Measurements from ENCODE around the gene EDRF1.

Gene EDRF1

DNA sequence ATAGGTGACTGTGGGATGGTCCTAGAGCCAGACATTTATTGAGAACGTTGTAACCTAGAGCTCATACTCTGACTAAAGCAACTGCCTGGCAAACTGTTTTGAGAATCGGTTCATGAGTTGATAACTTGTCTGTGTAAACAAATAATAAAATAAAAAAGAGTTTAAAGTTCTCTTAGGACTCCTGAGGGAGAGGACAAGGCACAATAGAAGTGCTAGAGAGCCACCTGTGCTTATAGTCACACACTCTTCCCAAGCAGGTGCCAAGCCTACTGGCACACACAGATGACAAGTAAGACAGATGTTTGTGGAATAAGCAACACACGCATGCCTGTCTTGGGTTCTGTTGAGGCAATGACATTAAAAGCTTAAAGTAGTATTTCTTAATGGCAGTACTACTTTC, 7.9 kb downstream of the EDRF1 start:
- no peak overlapping the region for H3K27ac ChIP-seq
- TF ChIP-seq ZFX (IDR thresholded peaks at IDR 0.05) (no peak), CTCF (conservative IDR thresholded peaks at IDR 0.05) (no peak)

GRCh38 chr10:125734148-125734547, 14.6 kb downstream of the EDRF1 start:
- no peak overlapping the region for H3K27ac ChIP-seq
- TF ChIP-seq CTCF (conservative IDR thresholded peaks at IDR 0.05) (no peak), ZFX (IDR thresholded peaks at IDR 0.05) (no peak)

DNA sequence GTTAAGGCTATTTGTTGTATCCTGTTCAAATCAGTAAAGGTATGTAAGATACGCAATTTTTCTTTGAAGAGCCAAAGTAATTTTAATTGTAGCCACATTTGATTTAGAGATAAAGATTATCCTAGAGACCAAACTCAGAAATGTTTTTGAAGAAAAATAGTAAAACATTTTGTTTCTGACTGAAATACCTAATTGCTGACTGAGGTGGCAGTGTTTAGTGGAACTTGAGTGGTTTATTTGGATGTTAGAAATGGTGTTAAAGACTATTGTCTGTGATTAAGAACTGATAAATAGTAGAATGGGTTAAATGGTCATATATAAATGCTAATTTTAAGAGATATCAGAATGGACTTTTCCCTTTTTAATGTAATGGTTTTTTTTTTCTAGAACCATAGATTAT, 15.3 kb downstream of the EDRF1 start:
- TF ChIP-seq CTCF (conservative IDR thresholded peaks at IDR 0.05) (peak; percentile 29), ZFX (IDR thresholded peaks at IDR 0.05) (no peak)
- H3K27ac ChIP-seq = no peak overlapping the region

- no peak overlapping the region for H3K27ac ChIP-seq
These were observed 18.7 kb downstream of the EDRF1 start for GRCh38 chr10:125738206-125738605.

DNA sequence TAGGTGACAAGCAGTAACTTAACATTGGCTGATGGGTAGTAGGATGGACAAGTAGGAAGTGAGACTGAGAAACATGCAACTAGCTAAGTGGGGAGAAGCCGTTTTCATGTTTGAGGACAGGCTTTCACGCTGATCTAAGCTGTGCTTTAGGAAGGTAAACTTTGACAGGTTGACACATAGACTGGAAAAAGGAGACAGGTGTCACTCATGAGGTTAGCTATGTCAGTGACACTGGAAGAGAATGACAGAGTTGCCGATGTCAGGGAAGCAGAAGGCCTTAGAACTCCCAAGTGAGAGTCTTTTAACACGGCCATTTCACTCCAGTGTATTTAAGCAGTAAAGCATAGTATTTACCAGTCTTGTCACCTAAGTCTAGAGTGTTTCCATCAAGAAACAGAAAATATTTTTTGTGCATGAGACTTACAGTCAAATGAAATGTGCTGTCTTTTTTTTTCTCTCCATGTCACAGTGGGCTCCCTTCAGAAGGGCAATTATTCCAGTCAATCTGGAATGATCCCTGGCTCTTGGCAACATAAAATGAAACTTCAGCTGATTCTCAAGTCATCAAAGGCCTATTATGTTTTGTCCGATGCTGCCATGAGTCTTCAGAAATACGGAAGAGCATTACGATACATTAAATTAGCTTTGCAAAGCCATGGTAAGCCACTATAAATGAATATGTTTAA, 20.6 kb downstream of the EDRF1 start:
- no peak for TF ChIP-seq ZFX (IDR thresholded peaks at IDR 0.05)
- no peak overlapping the region for H3K27ac ChIP-seq

More at GRCh38 chr10:125738206-125738605, 18.7 kb downstream of the EDRF1 start:
- TF ChIP-seq ZFX (IDR thresholded peaks at IDR 0.05) = no peak
- TF ChIP-seq CTCF (conservative IDR thresholded peaks at IDR 0.05) = no peak

DNA sequence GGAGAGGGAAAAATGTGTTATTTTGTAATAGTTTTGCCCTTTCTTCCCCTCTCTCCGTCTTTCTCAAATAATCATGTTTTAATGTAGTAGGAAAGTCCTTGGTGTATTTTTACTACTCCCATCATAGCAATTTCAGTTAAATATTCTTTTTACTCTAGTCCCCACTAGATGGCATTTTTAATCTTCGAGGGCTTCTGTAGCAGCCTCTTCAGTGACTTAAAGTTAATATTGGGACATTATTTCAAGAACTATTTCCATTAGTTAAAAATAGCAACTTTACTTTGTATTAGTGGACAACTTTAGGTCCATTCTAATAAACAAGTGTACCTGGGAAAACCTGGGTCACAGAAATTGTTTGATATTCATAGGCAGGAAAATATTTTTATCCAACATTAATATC, 23.0 kb downstream of the EDRF1 start:
- TF ChIP-seq CTCF (conservative IDR thresholded peaks at IDR 0.05) (peak; percentile 41), ZFX (IDR thresholded peaks at IDR 0.05) (no peak)
- no peak overlapping the region for H3K27ac ChIP-seq

DNA sequence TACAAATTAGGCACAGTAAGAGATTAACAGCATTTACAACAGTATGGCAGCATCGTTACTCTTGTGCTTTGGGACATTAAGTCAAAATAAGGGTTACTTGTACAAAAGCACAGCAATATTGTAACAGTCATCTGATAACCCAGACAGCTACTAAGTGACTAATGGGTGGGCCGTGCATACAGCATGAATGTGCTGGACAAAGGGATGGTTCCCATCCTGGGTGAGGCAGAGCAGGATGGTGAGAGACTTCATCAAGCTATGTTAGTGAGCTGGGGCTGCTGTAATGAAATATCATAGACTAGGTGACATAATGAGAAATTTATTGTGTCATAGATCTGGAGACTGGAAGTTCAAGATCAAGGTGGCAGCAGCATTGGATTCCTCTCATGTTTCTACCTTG, 25.4 kb downstream of the EDRF1 start:
- TF ChIP-seq CTCF (conservative IDR thresholded peaks at IDR 0.05) = no peak
- no peak for TF ChIP-seq ZFX (IDR thresholded peaks at IDR 0.05)
- no peak overlapping the region for H3K27ac ChIP-seq

DNA sequence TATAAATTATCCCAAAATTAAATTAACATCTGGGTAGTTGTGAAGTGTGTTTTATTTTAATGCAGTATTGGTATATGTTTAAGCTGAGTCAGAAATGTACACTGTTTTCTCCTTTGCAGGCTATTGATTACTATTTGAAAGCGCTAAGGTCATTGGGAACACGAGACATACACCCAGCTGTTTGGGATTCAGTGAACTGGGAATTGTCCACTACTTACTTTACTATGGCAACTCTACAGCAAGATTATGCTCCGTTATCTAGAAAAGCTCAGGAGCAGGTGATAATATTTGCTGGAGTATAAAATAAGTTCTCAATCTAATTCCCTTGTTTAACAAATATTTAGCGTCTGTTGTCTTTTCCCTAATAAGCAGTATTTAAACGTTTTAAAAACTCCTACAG, 27.9 kb downstream of the EDRF1 start:
- no peak overlapping the region for H3K27ac ChIP-seq
- TF ChIP-seq ZFX (IDR thresholded peaks at IDR 0.05) (no peak), CTCF (conservative IDR thresholded peaks at IDR 0.05) (no peak)
